Anterior cingulate cortex (tissue), 58 donors: Measurements from ENCODE around the gene ALDH5A1.
"Not testable (repeated sequence)": the region's sequence is repeated elsewhere in the genome, so short reads cannot be mapped to it uniquely, and the experiment has no call there.

Experiments
- DNase-seq, 58 donors: peaks; one replicate each; lab custom pipeline; 2025; lab: John Stamatoyannopoulos, UW

Gene ALDH5A1

DNA sequence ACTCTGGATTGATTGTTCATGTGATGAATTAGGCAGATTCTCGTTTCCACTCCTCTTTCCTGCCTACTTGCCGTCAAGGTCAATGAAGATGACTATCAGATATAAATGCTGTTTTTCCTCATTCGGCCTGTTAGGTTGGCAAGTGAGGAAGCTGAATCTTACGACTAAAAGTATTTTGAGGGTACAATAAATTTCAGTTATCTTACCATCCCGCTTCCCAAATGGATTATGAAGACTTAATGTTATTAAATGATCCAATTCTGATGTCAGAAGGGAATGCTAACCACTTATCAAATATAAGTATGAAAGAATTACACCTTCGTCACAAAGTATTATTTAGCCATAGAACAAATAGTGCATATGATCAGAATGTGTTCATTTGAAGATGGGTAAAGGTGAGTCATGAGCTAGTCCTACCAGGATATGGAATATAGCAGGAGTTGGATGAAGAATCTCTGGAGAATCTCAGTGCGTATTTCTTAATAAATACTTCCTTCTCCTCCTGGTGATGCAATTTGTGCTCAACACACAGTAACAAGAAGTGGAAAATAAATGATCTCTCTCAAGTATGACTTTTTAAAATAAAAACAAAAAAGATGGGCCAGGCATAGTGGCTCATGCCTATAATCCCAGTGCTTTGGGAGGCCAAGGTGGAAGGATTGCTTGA lies 10.0 kb upstream of the ALDH5A1 start:
- DNase-seq = no peak

DNA sequence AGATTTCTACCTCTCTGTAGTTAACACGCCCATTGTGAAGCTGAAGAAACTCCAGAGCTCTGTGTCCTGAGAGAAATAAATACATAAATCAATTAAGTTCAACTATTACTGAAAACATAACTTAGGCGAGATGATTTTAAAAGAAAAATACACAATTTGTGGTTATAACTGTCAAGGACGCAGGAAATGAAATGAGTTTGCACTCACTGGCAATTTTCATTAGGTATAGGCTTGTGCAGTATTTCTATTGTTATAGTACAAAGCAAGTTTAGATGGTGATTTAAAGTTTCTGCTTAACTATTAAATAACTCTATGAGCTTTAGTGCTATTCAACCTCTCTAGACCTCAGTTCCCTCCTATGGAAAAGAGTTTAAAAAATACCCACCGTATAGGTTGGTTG lies 8.7 kb upstream of the ALDH5A1 start:
- DNase-seq = no peak

- no peak for DNase-seq
These were observed 5.3 kb upstream of the ALDH5A1 start, which contains the start of gene GPLD1 for GRCh38 chr6:24489470-24489869. GPLD1 (minus strand) TSS chr6:24489578; CDS start chr6:24489511, 67 bp downstream.

DNA sequence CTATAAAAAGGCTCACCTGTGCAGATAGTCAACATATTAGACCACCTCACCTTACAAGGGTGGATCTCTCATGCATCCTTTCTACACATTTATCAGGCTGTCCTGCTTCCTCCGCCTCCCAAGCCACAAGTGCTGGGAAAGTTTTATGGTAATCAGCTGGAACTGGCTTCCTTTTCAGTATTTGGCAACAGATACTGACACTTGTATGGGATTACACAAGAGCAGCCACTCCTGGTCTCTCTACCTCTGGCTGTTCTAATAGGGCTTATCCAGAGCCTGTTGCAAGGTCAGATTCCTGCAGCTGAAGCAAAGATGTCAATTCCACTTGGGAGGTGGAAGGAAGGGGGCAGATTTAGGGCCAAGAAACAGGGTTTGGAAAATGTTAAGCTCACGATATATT lies 4.9 kb upstream of the ALDH5A1 start:
- no peak for DNase-seq

GRCh38 chr6:24490948-24491347 lies 3.8 kb upstream of the ALDH5A1 start:
- no peak for DNase-seq

DNA sequence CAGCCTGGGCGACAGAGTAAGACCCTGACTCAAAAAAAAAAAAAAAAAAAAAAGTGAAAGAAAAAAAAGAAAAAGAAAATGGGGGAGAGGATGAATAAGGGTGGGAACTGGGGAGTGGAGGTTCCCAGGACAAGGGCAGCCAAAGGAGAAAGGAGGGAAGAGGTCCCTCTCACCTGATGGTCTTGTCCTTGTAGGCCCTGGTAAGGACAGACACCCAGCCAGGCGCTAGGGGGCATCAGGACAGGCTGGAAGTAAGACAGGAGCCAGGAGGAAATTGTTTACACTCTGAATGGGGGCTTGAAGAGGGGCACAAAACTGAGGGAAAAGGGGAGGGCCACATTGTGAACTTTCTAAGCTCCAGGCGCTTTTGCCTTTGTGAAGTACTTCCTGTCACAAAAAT lies 2.3 kb upstream of the ALDH5A1 start:
- DNase-seq = no peak

- no peak for DNase-seq
These were observed 586 bp upstream of the ALDH5A1 start for GRCh38 chr6:24493945-24494820.

GRCh38 chr6:24497254-24497970 lies 2.6 kb downstream of the ALDH5A1 start:
- no peak for DNase-seq

DNA sequence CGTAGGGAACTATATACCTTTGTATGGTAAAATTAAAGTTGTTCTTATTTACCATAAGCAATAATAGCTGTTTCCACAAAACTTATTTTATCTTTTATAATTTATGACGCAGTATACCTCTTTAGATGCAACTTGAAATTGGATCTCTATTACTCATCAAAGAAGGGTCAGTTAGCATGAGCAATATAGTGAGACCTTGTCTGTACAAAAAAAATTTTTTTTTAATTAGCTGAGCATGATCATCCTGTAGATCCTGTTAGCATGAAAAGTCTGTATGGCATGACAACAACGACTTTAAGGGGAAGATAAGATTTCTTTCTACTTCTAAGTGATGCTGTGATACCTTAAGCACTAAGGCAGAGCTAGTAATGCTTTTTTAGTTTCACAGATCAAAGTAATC lies 5.9 kb downstream of the ALDH5A1 start:
- no peak for DNase-seq

DNA sequence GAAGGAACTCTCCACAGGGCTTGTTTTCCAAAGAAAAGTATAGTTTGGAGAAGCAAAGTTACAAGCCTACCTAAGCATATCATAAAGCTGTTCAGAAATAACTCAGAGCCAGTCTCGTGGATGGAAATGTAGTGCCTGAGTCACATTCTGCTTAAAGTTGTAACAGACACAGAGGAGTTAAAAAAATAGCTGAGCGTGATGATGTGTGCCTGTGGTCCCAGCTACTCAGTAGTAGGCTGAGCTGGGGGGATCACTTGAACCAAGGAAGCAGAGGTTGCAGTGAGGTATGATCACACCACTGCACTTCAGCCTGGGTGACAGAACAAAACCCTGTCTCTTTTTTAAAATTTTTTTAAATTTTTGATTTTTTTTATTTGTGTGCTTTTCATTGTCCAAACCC lies 6.6 kb downstream of the ALDH5A1 start:
- DNase-seq = no peak

DNA sequence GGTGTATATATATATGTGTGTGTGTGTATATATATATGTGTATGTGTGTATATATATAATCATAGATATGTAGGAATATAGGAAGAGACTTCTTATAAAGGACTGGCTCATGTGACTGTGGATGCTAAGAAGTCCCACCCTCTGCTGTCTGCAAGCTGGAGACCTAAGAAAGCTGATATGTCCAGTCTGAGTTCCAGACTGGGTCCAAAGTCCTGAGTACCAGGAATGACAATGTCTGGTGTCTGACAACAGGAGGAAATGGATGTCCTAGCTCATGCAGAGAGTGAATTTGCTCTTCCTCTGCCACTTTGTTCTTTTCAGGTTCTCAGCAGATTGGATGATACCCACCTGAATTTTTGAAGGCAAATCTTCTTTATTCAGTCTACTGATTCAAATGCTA lies 7.1 kb downstream of the ALDH5A1 start:
- no peak for DNase-seq

DNA sequence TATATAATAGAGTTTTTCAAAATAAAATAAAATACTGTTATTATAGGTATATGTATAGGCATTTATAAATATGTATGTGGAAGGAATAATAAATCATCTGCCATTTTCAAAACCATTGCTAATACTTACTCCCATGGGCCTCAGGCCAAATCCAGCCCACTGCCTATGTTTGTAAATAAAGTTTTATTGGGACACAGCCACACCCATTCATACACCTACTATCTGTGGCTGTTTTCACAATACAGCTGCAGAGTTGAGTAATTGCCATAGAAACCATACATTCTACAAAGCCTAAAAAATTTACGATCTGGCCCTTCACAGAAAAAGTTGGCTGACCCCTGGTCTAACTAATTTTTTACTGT lies 9.5 kb downstream of the ALDH5A1 start:
- no peak for DNase-seq

- DNase-seq = no peak
These were observed 10.1 kb downstream of the ALDH5A1 start for GRCh38 chr6:24504649-24505586.

- no peak for DNase-seq
These were observed 12.2 kb downstream of the ALDH5A1 start for GRCh38 chr6:24506814-24507520.

- not testable (repeated sequence) for DNase-seq
These were observed 17.2 kb downstream of the ALDH5A1 start for GRCh38 chr6:24511976-24512375.

GRCh38 chr6:24513602-24514001 lies 18.8 kb downstream of the ALDH5A1 start:
- no peak for DNase-seq

- no peak for DNase-seq
These were observed 23.1 kb downstream of the ALDH5A1 start for GRCh38 chr6:24517659-24518543.

DNA sequence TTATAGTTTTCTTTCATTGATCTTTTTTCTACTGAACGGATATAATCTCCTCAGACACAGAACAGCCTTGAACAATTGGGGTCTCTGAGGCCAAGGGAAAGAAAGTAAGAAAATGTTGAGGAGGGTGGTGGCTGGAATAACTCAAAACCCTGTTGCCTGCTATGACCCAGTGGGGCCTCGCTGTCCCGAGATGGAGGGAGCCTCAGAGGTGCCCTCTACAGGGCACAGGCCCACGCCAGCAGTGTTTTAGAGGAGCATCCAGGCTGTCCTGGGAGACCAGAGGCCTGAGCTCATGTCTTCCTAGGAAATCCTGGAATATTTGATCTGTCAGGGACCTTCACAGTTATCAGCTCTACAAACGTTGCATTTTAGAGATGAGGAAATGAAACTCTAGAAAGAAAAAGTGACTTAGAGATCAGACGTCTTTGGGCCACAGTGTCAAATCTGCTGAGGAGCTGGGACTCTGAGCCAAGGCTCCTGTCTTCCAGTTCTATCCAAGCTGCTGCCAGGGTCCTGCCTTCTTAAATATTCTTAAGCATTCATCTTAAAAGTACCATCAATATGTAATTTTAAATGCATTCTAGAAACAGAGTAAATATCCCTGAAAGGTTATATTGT lies 26.3 kb downstream of the ALDH5A1 start:
- peak in 5 of 58 donors; percentile 7 to 34 (median 15) for DNase-seq
